ENCODE data around the gene CYTH3. TPM values are rescaled to one million over a fixed set of nuclear protein-coding genes. Genes with fewer than 3 reads are reported as not detected.
"Not testable (repeated sequence)": the region's sequence is repeated elsewhere in the genome, so short reads cannot be mapped to it uniquely, and the experiment has no call there.

CYTH3 gene
- total RNA-seq, 1 donor from 2014 or later, result 27.5 TPM

DNA sequence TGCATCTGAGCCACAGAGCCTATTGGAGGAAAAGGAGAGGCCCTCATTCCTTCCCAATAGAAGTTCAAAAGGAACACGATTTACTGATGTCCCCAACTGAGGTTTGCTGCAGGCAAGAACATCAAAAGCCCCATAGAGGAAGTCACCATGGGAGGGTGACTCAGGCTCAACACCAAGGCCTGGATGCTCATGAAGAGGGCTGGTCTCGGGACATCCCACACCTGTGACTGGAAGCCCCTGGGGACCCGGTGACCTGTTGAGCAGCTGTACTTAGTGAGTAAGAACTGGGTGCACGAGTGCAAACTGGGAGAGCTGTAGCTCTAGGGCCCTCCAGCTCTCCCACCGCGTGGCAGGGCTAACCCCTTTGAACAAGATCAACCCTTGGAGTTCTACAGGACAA, 38.0 kb downstream of the CYTH3 start:
- ATAC-seq (no peak), DNase-seq (no peak)
- no peak overlapping the region for H3K27ac ChIP-seq
- H3K4me3 ChIP-seq, result no peak overlapping the region
- intact Hi-C loops (cut with DNase I), result no loop called here
- no peaks in the 10 kb centered on the region for H3K27me3 ChIP-seq
- H3K36me3 ChIP-seq, result no peaks in the 10 kb centered on the region
- TF ChIP-seq, protein P1, sequence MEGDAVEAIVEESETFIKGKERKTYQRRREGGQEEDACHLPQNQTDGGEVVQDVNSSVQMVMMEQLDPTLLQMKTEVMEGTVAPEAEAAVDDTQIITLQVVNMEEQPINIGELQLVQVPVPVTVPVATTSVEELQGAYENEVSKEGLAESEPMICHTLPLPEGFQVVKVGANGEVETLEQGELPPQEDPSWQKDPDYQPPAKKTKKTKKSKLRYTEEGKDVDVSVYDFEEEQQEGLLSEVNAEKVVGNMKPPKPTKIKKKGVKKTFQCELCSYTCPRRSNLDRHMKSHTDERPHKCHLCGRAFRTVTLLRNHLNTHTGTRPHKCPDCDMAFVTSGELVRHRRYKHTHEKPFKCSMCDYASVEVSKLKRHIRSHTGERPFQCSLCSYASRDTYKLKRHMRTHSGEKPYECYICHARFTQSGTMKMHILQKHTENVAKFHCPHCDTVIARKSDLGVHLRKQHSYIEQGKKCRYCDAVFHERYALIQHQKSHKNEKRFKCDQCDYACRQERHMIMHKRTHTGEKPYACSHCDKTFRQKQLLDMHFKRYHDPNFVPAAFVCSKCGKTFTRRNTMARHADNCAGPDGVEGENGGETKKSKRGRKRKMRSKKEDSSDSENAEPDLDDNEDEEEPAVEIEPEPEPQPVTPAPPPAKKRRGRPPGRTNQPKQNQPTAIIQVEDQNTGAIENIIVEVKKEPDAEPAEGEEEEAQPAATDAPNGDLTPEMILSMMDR (IDR thresholded peaks at IDR 0.05), result no peak
- no peaks in the 10 kb centered on the region for H3K9me3 ChIP-seq
- H3K4me1 ChIP-seq, result peaks cover 19% of the 10 kb centered on the region

GRCh38 chr7:6232534-6232933, 39.9 kb downstream of the CYTH3 start:
- TF ChIP-seq, protein P1 (IDR thresholded peaks at IDR 0.05), result no peak
- H3K9me3 ChIP-seq, result no peaks in the 10 kb centered on the region
- H3K36me3 ChIP-seq, result no peaks in the 10 kb centered on the region
- H3K27me3 ChIP-seq, result no peaks in the 10 kb centered on the region
- H3K4me1 ChIP-seq, result peaks cover 37% of the 10 kb centered on the region
- intact Hi-C loops (cut with DNase I), result no loop called here
- ATAC-seq (peak; percentile 90), DNase-seq (peak; percentile 75)
- H3K27ac ChIP-seq, result no peak overlapping the region
- no peak overlapping the region for H3K4me3 ChIP-seq

DNA sequence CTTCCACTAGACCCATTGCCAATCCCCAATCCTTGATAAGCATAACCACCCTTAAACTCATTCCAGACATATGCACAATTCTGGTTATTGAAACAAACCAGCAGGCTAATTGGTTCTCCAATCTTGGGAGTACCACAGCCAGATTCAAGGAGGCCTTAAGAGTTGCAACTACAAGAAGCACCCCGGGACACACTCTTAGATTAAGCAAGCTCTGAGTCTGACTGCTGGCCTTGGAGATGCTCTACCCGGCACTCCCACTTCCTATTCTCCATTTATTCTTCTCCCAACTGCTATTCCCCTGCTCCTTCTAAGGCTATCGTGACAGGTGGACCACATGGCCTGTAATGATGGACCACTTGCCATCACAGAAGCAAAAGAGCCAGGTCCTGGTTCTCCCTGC, 40.3 kb downstream of the CYTH3 start:
- no peaks in the 10 kb centered on the region for H3K27me3 ChIP-seq
- H3K27ac ChIP-seq, result no peak overlapping the region
- ATAC-seq (peak; percentile 53), DNase-seq (no peak)
- intact Hi-C loops (cut with DNase I), result no loop called here
- no peaks in the 10 kb centered on the region for H3K9me3 ChIP-seq
- TF ChIP-seq, protein P1 (IDR thresholded peaks at IDR 0.05), result no peak
- H3K4me3 ChIP-seq, result no peak overlapping the region
- peaks cover 41% of the 10 kb centered on the region for H3K4me1 ChIP-seq
- H3K36me3 ChIP-seq, result no peaks in the 10 kb centered on the region

DNA sequence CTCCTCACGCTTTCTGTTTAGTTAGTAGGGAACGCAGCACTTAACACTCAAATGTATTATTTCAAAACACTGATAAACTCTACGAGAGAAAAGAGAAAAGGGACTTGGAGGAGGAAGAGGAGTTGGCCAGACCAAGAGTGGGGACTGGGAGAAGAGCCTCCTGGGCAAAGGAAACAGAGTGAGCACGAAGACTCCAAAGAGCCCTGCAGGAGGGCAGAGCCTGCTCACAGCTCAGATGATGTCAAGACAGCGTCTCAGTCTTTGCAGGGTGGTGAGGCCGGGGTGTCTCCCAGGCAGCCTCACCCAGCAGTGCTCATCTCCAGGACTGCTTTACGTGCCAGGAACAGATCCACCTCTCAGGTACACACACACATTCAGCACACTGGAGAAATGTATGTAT, 41.2 kb downstream of the CYTH3 start:
- ATAC-seq (no peak), DNase-seq (no peak)
- peaks cover 46% of the 10 kb centered on the region for H3K4me1 ChIP-seq
- no peaks in the 10 kb centered on the region for H3K9me3 ChIP-seq
- intact Hi-C loops (cut with DNase I), result no loop called here
- H3K36me3 ChIP-seq, result no peaks in the 10 kb centered on the region
- H3K27me3 ChIP-seq, result no peaks in the 10 kb centered on the region
- H3K4me3 ChIP-seq, result no peak overlapping the region
- no peak overlapping the region for H3K27ac ChIP-seq
- TF ChIP-seq, protein P1 (IDR thresholded peaks at IDR 0.05), result no peak

- H3K9me3 ChIP-seq; DNase-seq; ATAC-seq; H3K4me3 ChIP-seq; H3K36me3 ChIP-seq; H3K27me3 ChIP-seq; intact Hi-C loops (cut with DNase I): not testable (repeated sequence)
- Histone ChIP-seq H3K27ac (peak overlapping the region; percentile 45), H3K4me1 (peaks cover 57% of the 10 kb centered on the region)
Measured at GRCh38 chr7:6229284-6229683, 43.1 kb downstream of the CYTH3 start.

DNA sequence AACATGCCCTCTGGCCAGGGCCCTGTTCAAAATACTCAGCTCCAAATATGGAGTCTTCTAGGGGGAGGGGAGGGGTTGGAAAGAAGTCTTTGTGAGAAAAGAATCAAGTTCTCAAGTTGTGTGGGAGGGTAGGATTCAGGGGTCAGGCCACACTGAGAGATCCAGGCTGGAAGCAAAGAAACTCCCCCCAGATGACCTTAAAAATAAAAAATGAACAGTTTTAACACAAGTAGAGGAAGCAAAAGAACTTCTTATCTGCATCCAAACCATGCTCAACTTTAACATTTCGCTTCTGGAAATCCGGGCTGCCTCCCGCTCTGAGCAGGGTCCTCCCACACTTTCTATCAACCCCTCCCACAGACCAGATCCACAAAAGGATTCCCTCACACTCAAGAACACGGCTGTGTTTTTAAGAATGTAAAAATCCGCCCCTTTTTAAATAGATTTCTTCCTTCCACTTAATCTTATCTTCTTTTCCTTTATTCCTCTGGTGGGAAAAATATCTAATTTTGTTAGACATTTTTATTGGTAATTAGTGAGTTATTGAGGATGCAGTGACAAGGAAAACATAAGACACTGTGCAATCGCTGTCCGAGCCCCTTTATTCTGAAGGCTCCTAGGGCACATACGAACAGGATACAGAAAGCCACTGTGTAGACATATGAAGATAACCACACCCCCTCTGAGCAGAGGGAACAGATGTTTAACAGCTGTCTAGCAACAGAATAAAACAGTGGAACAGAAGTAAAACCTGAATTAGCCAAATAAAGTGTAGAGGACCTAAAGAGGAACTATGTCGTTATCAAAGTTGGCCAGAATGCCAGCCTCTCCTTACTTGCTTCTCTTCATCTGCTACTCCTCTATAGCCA, 43.8 kb downstream of the CYTH3 start:
- Histone ChIP-seq H3K4me1 (peaks cover 57% of the 10 kb centered on the region), H3K9me3 (no peaks in the 10 kb centered on the region), H3K27ac (peak overlapping the region; percentile 45), H3K36me3 (no peaks in the 10 kb centered on the region), H3K27me3 (no peaks in the 10 kb centered on the region), H3K4me3 (no peak overlapping the region)
- DNase-seq (no peak), ATAC-seq (peak; percentile 51)
- intact Hi-C loops (cut with DNase I), result no loop called here
- TF ChIP-seq, protein P1 (IDR thresholded peaks at IDR 0.05), result no peak

Data from upper lobe of right lung (tissue), 1 donor.